HG03571 (cell line): ENCODE measurements around the gene SLC35F1.
A peak's percentile ranks its signal among the peaks of the same experiment; 100 is the strongest.

ENCODE experiments used
- ATAC-seq: cut with Tn5 transposase; IDR thresholded peaks from one replicate; pipeline ENCODE4 v1.9.1; 2021; ENCODE audit not compliant: unreplicated experiment

SLC35F1 gene

GRCh38 chr6:118252474-118252873 lies 345.4 kb downstream of the SLC35F1 start:
- peak; percentile 67 for ATAC-seq

- ATAC-seq = no peak
Observed at GRCh38 chr6:118253741-118254140, 346.7 kb downstream of the SLC35F1 start.

- no peak for ATAC-seq
Observed at GRCh38 chr6:118260833-118261232, 353.8 kb downstream of the SLC35F1 start.

- no peak for ATAC-seq
Observed at GRCh38 chr6:118263921-118264486, 356.9 kb downstream of the SLC35F1 start.

DNA sequence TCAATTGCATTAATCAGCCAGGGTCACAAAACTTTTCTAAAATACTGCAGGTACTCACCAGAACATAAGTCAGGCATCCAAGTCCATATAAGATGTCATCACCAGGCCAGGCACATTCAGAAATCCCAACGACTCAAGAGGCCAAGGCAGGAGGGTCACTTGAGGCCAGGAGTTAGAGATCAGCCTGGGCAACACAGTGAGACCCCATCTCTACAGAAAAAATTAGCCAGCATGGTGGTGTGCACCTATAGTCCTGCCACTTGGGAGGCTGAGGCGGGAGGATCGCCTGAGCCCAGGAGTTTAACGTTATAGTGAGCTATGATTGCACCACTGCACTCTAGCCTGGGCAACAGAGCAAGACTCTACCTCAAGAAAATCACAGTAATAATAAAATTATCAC lies 362.6 kb downstream of the SLC35F1 start:
- no peak for ATAC-seq

GRCh38 chr6:118277631-118278030 lies 370.6 kb downstream of the SLC35F1 start:
- ATAC-seq = no peak

DNA sequence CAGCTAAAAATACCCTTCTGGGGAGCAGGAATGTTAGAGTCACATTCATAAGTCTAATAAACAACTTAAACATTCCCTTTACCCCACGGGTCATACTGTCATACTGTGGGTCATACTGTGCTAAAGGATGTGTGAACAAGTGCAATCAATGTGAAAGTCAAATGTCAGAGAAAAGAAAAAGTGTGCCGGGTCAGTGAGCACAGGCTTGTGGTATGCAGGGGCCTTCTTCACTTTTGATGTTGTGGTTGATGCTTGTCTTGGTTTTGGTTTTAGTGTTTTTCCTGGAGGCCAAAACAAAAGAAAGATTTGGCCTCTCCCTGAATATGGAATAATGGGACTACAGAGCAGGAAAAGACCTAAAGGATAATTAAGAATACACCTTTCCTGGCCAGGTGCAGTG lies 373.1 kb downstream of the SLC35F1 start:
- peak; percentile 98 for ATAC-seq

DNA sequence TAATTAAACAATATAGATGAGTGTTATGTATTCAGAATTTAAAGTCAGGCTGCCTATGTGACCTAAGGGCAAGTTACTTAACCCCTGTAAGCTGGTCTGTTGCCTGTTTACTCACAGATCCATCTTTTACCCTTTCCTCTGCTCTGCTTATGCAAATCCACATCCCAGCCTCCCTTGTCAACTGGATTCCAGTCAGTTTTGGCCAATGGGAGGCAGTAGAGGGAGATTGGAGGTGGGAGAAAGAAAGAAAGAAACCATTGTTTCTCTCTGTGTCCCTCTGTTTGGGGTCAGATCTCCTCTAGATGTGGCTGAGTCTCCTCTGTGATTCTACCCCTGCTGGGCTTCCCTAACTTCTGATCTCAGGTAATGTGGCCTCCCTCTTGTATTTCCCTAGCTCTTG lies 374.2 kb downstream of the SLC35F1 start:
- ATAC-seq = no peak

DNA sequence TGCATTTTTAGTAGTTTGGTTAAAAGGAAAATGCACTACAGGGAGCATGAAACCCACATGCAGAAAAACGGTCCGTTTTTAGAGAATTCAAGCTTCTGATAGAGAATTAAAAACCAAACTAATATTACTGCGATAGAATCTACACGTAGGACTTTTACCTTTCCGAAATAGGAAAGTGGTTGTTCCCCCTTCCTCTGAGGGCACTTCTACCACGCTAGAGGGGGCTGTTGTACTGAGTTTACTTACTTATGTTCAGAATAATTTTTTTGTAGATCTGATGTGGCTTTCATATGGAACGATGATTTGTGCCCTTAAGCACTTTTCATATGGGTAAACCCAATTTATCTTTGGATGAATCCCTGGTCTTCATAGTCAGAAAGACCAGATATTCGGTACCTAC lies 376.7 kb downstream of the SLC35F1 start:
- no peak for ATAC-seq

DNA sequence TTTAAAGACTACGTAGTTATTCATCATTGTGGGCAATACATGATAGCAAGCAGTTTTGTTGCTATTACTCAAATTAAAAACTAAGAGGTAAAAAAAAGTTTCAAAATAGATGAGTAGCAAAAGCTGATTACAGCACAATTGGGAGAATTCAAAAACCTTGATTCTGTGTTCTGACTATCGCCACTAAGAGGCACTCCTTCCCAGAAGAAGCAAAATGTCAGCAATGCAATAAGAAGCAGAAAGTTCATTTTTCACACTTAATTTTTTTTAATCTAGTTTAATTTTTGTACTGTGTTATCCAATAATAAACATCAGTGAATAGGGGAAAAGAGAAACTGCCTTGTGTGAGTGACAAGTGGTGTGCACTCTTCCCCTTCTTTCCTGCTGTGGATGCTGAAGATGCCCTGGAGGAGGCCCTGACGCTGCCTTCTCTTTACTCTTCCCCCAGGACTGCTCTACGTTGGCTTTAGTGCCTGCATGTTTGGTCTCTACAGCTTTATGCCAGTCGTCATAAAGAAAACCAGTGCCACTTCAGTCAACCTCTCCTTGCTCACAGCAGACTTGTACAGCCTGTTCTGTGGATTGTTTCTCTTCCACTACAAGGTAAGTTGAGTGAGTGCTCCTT lies 377.8 kb downstream of the SLC35F1 start:
- no peak for ATAC-seq

DNA sequence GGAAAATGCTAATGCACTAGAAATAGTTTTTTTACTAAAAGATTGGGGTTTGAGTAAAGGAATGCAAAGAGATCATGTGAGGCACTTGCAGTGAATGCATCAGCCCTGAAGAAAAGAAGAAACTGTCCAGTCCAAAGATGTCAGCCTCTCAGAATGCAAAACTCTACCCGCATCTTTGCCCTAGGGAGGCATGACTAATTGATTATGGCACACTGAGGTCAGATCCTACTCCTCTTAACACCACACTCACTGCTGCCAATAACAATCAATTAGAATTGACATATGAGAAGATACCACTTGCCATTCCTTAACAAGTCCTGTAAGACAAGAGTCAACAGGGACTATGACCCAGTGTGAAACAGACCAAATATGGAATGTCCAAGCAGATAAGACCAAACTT lies 378.7 kb downstream of the SLC35F1 start:
- ATAC-seq = no peak

DNA sequence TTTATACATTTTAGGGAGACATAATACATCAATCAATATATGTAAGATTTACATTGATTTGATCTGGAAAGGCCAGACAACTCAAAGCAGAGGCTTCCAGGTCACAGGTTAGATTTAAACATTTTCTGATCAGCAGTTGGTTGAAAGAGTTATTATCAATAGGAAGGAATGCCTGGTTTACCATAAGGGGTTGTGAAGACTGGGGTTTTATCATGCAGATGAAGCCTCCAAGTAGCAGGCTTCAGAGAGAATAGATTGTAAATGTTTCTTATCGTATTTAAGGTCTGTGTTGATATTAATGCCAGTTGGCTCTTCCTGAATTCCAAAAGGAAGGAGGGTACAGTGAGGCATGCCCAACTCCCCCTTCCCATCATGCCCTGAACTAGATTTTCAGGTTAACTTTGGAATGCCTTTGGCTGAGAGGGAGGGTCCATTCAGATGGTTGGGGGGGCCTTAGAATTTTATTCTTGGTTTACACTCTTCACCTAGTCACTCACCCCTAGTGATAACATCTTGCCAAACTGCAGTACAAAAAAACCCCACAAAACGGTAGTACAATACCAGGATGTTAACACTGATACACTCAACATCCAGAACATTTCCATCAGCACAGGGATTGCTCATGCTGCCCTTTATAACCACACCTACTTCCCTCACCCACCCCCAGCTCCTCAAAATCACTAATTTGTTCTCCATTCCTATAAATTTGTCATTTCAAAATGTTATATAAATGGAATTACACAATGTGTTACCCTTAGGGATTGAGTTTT lies 381.5 kb downstream of the SLC35F1 start:
- ATAC-seq = no peak

DNA sequence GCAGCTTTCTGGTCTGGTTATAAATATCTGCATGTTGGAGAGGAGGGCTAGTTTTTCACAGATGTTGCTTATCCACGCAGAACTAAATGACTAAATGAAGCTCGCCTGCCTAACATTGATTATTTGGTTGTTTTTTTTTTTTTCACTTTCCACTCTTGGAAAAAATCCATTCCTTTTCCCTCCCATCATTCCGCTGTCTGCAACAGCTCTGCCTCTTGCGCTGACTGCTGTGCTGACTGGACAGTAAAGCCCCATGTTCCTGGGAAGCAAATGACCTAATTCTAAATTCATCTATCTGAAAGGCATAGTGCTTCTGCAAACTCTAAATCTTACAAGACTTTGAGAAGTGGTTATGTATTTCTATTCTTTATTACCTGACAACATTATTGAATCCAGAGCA lies 385.5 kb downstream of the SLC35F1 start:
- no peak for ATAC-seq

GRCh38 chr6:118294906-118295305 lies 387.8 kb downstream of the SLC35F1 start:
- ATAC-seq = no peak

DNA sequence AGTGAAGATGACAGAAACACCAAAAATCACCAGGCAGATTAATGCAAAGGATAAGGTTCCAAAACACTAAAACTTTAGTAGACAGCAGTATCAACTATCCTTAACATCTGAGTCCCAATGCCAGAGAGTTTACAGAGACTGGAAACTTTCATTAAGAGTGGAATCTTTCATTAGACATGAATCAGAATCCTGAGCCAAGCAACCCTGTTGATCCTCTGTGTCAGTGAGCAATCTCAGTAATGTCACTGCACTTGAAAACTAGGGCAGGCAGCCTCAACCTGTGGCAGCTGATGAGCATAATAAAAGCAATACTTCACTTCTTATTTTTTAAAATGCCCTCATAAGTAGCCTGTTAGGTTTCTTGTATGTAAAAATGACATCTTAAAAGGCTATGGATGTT lies 388.3 kb downstream of the SLC35F1 start:
- ATAC-seq = no peak

DNA sequence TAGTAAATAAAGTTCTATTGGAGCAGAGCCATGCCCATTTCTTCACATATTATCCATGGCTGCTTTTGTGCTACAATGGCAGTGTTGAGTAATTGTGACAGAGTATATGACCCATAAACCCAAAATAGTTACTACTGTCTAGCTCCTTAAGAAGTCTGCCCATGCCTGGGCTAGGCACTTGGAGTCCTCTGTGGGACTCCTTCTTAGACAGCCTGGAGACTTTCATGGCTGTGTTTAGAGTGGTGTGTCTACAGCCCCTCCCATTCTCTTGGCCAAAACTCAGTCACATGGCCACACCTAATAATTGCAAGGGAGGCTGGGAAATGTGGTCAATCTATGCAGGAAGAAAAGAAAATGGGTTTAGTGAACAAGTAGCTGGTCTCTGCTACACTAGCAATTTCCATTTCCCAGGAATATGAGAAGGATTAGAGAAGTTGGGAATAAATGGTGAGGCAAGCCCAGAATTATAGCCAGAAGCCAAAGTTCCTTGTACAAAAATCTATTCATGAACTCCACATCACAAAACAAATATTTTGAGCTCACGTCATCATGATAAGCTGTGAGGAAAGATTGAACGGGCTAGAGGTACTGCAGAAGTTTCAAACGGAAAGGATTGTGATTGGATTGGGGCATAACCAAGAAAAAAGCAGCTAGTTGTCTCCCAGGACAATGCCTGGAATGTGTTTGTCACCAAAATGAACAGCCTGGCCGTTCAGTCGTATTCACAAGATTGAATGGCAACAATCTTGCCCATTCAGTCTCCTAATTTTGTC lies 389.3 kb downstream of the SLC35F1 start:
- ATAC-seq = no peak

DNA sequence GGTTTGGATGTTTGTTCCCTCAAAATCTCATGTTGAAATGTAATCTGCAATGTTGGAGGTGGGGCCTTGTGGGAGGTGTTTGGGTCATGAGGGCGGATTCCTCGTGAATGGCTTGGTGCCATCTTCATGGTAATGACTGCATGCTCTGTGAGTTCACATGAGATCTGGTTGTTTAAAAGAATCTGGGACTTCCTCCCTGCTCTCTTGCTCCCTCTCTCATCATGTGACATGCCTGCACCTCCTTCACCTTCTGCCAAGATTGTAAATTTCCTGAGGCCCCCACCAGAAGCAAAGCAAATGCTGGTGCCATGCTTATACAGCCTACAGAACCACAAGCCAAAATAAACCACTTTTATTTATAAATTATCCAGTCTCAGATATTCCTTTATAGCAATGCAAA lies 390.8 kb downstream of the SLC35F1 start:
- ATAC-seq = no peak

DNA sequence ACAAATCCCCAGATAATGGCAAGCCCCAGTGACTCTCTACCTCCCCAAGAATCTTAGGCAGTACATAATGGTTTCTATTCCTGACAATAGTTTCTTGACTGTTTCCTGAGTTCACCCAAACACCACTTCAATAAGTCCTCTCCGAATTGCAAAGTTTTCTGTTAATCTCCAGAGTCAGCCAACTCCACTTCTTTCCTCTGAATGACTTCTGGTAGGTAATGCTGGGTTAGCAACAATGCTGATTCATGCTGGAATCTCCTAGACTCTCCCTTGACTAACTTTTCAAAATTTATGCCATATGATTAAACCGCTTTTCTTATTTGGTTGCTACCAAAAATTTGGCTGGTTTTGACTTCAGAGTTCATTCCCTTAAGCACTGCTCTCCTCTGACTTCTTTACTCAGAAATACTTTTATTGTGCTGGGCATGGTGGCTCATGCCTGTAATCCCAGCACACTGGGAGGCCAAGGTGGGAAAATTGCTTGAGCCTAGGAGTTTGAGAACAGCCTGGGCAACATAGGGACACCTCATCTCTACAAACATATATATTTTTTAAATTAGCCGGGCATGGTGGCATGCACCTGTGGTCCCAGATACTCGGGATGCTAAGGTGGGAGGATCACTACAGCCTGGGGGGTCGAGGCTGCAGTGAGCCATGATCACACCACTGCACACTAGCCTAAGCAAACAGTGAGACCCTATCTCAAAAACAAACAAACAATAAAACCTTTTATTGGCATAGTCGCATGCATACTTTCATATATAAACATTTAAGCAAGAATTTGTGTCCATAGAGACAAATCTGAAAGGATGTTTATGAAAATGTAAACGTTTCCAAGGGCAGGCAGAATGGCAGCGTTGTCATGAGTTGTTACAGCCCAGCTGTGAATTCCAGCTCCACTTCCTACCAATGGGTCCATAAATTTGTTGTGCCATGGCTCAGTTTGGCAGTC lies 391.7 kb downstream of the SLC35F1 start:
- no peak for ATAC-seq

GRCh38 chr6:118299457-118299856 lies 392.4 kb downstream of the SLC35F1 start:
- ATAC-seq = no peak

- ATAC-seq = no peak
Observed at GRCh38 chr6:118304321-118304720, 397.3 kb downstream of the SLC35F1 start.

DNA sequence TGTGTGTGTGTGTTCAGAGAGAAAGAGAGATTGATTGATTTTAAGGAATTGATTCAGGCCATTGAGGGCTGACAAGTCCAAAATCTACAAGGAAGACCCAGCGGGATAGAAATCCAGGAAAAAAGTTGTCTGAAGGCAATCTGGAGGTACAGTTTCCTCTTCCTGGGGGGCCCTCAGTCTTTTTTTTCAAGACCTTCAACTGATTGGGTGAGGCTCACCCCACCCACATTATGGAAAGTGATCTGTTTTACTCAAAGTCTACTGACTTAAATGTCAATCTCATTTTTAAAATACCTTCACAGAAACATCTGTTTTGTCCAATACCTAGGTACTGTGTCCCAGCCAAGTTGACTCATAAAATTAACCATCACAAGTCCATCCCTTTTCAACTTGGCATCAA lies 398.0 kb downstream of the SLC35F1 start:
- no peak for ATAC-seq
